PC-9 (cell line): ENCODE measurements around the gene TEAD3. TPM values are rescaled to one million over a fixed set of nuclear protein-coding genes. Genes with fewer than 3 reads are reported as not detected.

Experiments
- BruUV-seq: library from RNA; stranded (reverse); fragments of 400-500 nt; replicated peaks from 2 replicates; lab custom pipeline; 2021; lab: Mats Ljungman, UMichigan
- CTCF ChIA-PET: fragments of 300-600 bp; sonication (Branson Sonifier 250); formaldehyde crosslinking; loops from one replicate; lab custom pipeline; 2022; ENCODE audit warnings: antibody characterized with exemption; lab: Charles Lee
- POLR2A ChIA-PET: fragments of 300-600 bp; sonication (Branson Sonifier 250); formaldehyde crosslinking; loops from one replicate; lab custom pipeline; 2022; ENCODE audit warnings: antibody characterized with exemption; ENCODE audit not compliant: unreplicated experiment; lab: Charles Lee
- DNase-seq, 2 experiments: peaks; one replicate each; pipeline versions ENCODE4 v3.0.0 to v3.0.0-alpha.2; 2015 to 2022; ENCODE audit warnings: mixed read lengths in 1 of 2
- H2AFZ ChIP-seq: fragments of 200-600 bp; sonication (generic); 2 replicates; pipeline ENCODE4 v1.8.1; 2017; ENCODE audit warnings: antibody characterized with exemption
- H3F3A ChIP-seq: fragments of 200-600 bp; sonication (generic); 2 replicates; pipeline ENCODE4 v1.8.1; 2017; ENCODE audit warnings: antibody characterized with exemption, mild to moderate bottlenecking, low read depth; ENCODE audit not compliant: insufficient read depth
- H3K27ac ChIP-seq: fragments of 200-600 bp; sonication (generic); 2 replicates; pipeline ENCODE4 v1.6.1; 2016; ENCODE audit warnings: mixed run types
- H3K27me3 ChIP-seq: fragments of 200-600 bp; sonication (generic); 2 replicates; pipeline ENCODE4 v1.6.1; 2016; ENCODE audit warnings: low read depth, mixed run types; ENCODE audit not compliant: insufficient read depth
- H3K36me3 ChIP-seq: fragments of 200-600 bp; sonication (generic); 2 replicates; pipeline ENCODE4 v1.6.1; 2016; ENCODE audit warnings: low read depth, mixed run types
- H3K4me1 ChIP-seq: fragments of 200-600 bp; sonication (generic); replicated peaks from 2 replicates; pipeline ENCODE4 v1.6.1; 2016; ENCODE audit warnings: mixed run types; ENCODE audit not compliant: insufficient read depth
- H3K4me2 ChIP-seq: fragments of 200-600 bp; sonication (generic); 2 replicates; pipeline ENCODE4 v1.6.1; 2017; ENCODE audit warnings: mixed run types
- H3K4me3 ChIP-seq: fragments of 200-600 bp; sonication (generic); 2 replicates; pipeline ENCODE4 v1.6.1; 2016; ENCODE audit warnings: mixed run types
- H3K79me2 ChIP-seq: fragments of 200-600 bp; sonication (generic); 2 replicates; pipeline ENCODE4 v1.6.1; 2017; ENCODE audit warnings: low read depth, mixed run types
- H3K9me2 ChIP-seq: fragments of 200-600 bp; sonication (generic); 2 replicates; pipeline ENCODE4 v1.8.1; 2017; ENCODE audit warnings: mild to moderate bottlenecking; ENCODE audit not compliant: insufficient read depth
- H3K9me3 ChIP-seq: fragments of 200-600 bp; sonication (generic); 2 replicates; pipeline ENCODE4 v1.8.1; 2016; ENCODE audit warnings: low read depth; ENCODE audit not compliant: insufficient read depth
- H4K20me1 ChIP-seq: fragments of 200-600 bp; sonication (generic); 2 replicates; pipeline ENCODE4 v1.8.1; 2017; ENCODE audit not compliant: insufficient read depth
- EZH2 ChIP-seq: fragments of 200-600 bp; sonication (generic); IDR thresholded peaks from 2 replicates; pipeline ENCODE4 v1.8.0; 2017; ENCODE audit warnings: antibody characterized with exemption, low read depth
- intact Hi-C: fragments of 100-400 bp; cut with micrococcal nuclease; formaldehyde crosslinking; loops from one replicate; pipeline ENCODE4 v1.10.0; 2022; ENCODE audit not compliant: unreplicated experiment
- total RNA-seq: library from RNA; stranded (reverse); gene quantifications from 2 replicates; pipeline ENCODE4 v1.2.3, GENCODE V29; 2021
- TF ChIP-seq, protein P1 (sequence below): fragments of 200-600 bp; sonication (generic); conservative IDR thresholded peaks from 2 replicates; pipeline ENCODE4 v1.6.1; 2017; ENCODE audit warnings: mixed run types, antibody characterized with exemption, mild to moderate bottlenecking, moderate library complexity

Gene TEAD3
- total RNA-seq, 1 experiment from 2014 or later, result 40.1 TPM

DNA sequence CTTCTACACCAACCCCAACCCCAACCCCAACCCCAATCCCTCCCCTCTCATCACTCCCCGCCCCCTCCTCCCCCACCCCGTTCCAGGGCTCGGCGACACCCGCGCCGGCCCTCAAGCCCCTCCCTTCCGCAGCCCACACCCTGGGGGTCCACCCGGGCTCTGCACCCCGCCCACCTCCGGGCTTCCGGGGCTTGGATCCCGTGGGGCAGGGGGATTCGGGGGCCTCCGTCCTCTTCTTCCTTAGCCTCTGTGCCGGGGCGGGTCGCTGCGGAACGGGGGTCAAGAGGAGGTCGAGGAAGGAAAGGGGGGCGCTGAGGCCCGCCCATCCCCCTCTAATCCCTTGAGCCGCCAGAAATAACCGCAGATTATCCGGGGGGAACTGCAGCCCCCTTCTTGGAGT lies 15.1 kb upstream of the TEAD3 start:
- Histone ChIP-seq H3K9me3 (no peaks in the 10 kb centered on the region), H2AFZ (no peak overlapping the region), H3K27me3 (no peaks in the 10 kb centered on the region), H3K79me2 (no peaks in the 10 kb centered on the region), H3K36me3 (no peaks in the 10 kb centered on the region), H4K20me1 (no peaks in the 10 kb centered on the region), H3F3A (no peaks in the 10 kb centered on the region; the same call in 1 of the 2 replicates), H3K9me2 (no peaks in the 10 kb centered on the region), H3K4me1 (no peaks in the 10 kb centered on the region), H3K4me3 (no peak overlapping the region), H3K4me2 (no peak overlapping the region), H3K27ac (no peak overlapping the region)
- intact Hi-C loops, result no loop called here
- ChIA-PET CTCF (no interaction called here), POLR2A (no interaction called here)
- TF ChIP-seq EZH2, result no peak
- TF ChIP-seq, protein P1, sequence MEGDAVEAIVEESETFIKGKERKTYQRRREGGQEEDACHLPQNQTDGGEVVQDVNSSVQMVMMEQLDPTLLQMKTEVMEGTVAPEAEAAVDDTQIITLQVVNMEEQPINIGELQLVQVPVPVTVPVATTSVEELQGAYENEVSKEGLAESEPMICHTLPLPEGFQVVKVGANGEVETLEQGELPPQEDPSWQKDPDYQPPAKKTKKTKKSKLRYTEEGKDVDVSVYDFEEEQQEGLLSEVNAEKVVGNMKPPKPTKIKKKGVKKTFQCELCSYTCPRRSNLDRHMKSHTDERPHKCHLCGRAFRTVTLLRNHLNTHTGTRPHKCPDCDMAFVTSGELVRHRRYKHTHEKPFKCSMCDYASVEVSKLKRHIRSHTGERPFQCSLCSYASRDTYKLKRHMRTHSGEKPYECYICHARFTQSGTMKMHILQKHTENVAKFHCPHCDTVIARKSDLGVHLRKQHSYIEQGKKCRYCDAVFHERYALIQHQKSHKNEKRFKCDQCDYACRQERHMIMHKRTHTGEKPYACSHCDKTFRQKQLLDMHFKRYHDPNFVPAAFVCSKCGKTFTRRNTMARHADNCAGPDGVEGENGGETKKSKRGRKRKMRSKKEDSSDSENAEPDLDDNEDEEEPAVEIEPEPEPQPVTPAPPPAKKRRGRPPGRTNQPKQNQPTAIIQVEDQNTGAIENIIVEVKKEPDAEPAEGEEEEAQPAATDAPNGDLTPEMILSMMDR, result no peak
- no peak for DNase-seq
- BruUV-seq, result no TSS peak

DNA sequence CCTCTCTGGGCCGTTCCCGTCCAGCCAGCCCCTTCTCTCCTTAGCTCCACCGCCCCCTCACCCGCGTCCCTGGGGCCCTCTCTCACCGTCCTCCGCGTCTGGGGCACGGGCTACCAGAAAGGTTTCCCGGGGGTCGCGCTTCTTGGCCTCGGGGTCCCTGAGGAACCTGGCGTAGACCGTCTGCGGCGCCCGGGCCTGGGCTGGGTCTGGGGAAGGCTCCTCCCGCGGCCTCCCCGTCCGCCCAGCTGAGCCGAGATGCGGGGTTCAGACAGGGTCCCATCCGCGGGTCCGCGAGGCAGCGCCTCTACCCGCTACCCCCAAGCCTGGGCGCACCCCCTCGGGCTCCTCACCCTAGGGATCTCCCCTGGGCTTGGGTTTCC lies 14.7 kb upstream of the TEAD3 start:
- Histone ChIP-seq H3K4me2 (no peak overlapping the region), H2AFZ (no peak overlapping the region), H3F3A (no peaks in the 10 kb centered on the region; the same call in 1 of the 2 replicates), H3K9me2 (no peaks in the 10 kb centered on the region), H3K4me3 (no peak overlapping the region), H3K36me3 (no peaks in the 10 kb centered on the region), H3K27me3 (no peaks in the 10 kb centered on the region), H3K79me2 (no peaks in the 10 kb centered on the region), H3K27ac (no peak overlapping the region), H3K9me3 (no peaks in the 10 kb centered on the region), H4K20me1 (no peaks in the 10 kb centered on the region), H3K4me1 (no peaks in the 10 kb centered on the region)
- intact Hi-C loops, result no loop called here
- no TSS peak for BruUV-seq
- no peak for DNase-seq
- TF ChIP-seq, protein P1, result no peak
- TF ChIP-seq EZH2, result no peak
- CTCF ChIA-PET, result no interaction called here
- POLR2A ChIA-PET, result no interaction called here

DNA sequence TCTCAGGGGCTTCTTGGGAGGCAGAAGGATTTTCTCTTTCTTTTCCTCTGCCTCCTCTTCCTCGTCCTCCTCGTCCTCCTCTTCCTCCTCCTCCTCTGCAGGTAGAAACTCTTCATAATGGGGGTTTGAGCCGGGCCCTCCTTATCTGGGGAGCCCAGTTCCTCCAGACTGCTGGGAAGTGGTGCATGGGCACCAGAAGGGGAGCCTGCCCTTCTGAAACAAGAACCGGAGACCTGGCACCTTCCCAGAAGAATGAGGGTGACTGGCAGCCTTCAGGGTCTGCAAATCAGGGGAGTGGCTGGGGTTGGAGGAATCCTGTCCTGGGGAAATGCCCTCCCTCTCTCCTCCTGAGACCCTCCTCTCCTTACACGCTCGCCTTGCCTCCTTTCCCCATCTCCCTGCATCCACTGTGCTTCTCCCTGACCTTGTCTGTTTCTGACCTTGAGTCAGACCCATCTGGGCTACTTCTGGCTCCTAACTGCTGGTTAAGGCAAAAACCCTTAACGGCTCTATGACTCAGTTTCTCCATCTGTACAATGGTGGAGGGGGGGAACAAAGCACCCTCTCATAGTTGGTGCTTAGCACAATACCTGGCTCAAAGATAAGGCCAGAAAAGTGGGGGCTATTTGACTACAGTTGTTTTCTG lies 14.2 kb upstream of the TEAD3 start:
- H3K9me2 ChIP-seq, result no peaks in the 10 kb centered on the region
- POLR2A ChIA-PET, result no interaction called here
- H3K9me3 ChIP-seq, result no peaks in the 10 kb centered on the region
- CTCF ChIA-PET, result no interaction called here
- no peak overlapping the region for H3K27ac ChIP-seq
- H3K36me3 ChIP-seq, result no peaks in the 10 kb centered on the region
- BruUV-seq, result no TSS peak
- intact Hi-C loops, result no loop called here
- H3K4me3 ChIP-seq, result no peak overlapping the region
- no peaks in the 10 kb centered on the region for H3K79me2 ChIP-seq
- no peaks in the 10 kb centered on the region for H4K20me1 ChIP-seq
- no peak for TF ChIP-seq EZH2
- TF ChIP-seq, protein P1, result no peak
- H3K27me3 ChIP-seq, result no peaks in the 10 kb centered on the region
- H3F3A ChIP-seq, result no peaks in the 10 kb centered on the region; the same call in 1 of the 2 replicates
- no peak for DNase-seq
- no peaks in the 10 kb centered on the region for H3K4me1 ChIP-seq
- H3K4me2 ChIP-seq, result no peak overlapping the region
- H2AFZ ChIP-seq, result no peak overlapping the region
